Pulmonary artery endothelial cell (primary cell): ENCODE results near the gene SMIM43. TPM values are rescaled to one million over a fixed set of nuclear protein-coding genes. Genes with fewer than 3 reads are reported as not detected.
"Not testable (repeated sequence)": the region's sequence is repeated elsewhere in the genome, so short reads cannot be mapped to it uniquely, and the experiment has no call there.

Experiments
- DNase-seq: peaks from one replicate; pipeline ENCODE4 v3.0.0-alpha.2; 2011; ENCODE audit warnings: low read depth, low spot score
- total RNA-seq: library from RNA; depleted of rRNA; stranded (reverse); fragments of >200 nt; gene quantifications from 2 replicates; pipeline ENCODE4 v1.2.3, GENCODE V29; 2014

SMIM43 gene
- total RNA-seq, 1 donor from 2014 or later: 0.26 TPM

- no peak for DNase-seq
Observed at GRCh38 chr4:121783210-121783609, 18.2 kb upstream of the SMIM43 start.

GRCh38 chr4:121778991-121779628, 14.1 kb upstream of the SMIM43 start:
- no peak for DNase-seq

GRCh38 chr4:121777625-121778024, 12.7 kb upstream of the SMIM43 start:
- no peak for DNase-seq

GRCh38 chr4:121776610-121777401, 11.8 kb upstream of the SMIM43 start:
- DNase-seq: no peak

GRCh38 chr4:121773883-121774282, 8.9 kb upstream of the SMIM43 start:
- DNase-seq: no peak

GRCh38 chr4:121771869-121772268, 6.9 kb upstream of the SMIM43 start:
- DNase-seq: no peak

GRCh38 chr4:121769341-121769740, 4.4 kb upstream of the SMIM43 start:
- no peak for DNase-seq

GRCh38 chr4:121767166-121767565, 2.2 kb upstream of the SMIM43 start:
- DNase-seq: no peak

GRCh38 chr4:121765971-121766538, 1.1 kb upstream of the SMIM43 start:
- no peak for DNase-seq

- no peak for DNase-seq
Observed at GRCh38 chr4:121765368-121765705, 373 bp upstream of the SMIM43 start.

GRCh38 chr4:121764303-121764701, 662 bp downstream of the SMIM43 start:
- no peak for DNase-seq

- DNase-seq: no peak
Observed at GRCh38 chr4:121760205-121760604, 4.8 kb downstream of the SMIM43 start.

- no peak for DNase-seq
Observed at GRCh38 chr4:121758925-121759568, 5.9 kb downstream of the SMIM43 start.

- DNase-seq: not testable (repeated sequence)
Observed at GRCh38 chr4:121752142-121752541, 12.8 kb downstream of the SMIM43 start.

- DNase-seq: no peak
Observed at GRCh38 chr4:121749225-121749624, 15.7 kb downstream of the SMIM43 start.

GRCh38 chr4:121742794-121743193, 22.2 kb downstream of the SMIM43 start:
- DNase-seq: no peak

GRCh38 chr4:121741751-121742150, 23.2 kb downstream of the SMIM43 start:
- no peak for DNase-seq

- no peak for DNase-seq
Observed at GRCh38 chr4:121740796-121741409, 24.1 kb downstream of the SMIM43 start.

GRCh38 chr4:121739575-121739974, 25.4 kb downstream of the SMIM43 start:
- DNase-seq: no peak

GRCh38 chr4:121738780-121739535, 26.0 kb downstream of the SMIM43 start:
- DNase-seq: no peak
